GM23338 (cell line): Measurements from ENCODE around the gene SFMBT2. TPM values are rescaled to one million over a fixed set of nuclear protein-coding genes. Genes with fewer than 3 reads are reported as not detected.

Experiments
- ATAC-seq: fragments of 200-7000 bp; cut with Tn5 transposase; 3 replicates; pipeline ENCODE4 v1.9.1; 2020
- DNase-seq: peaks from one replicate; pipeline ENCODE4 v3.0.0-alpha.2; 2015; ENCODE audit warnings: low spot score
- H2AFZ ChIP-seq: fragments of 200-600 bp; sonication (generic); 2 replicates; pipeline ENCODE4 v1.8.0; 2016; ENCODE audit warnings: antibody characterized with exemption, mild to moderate bottlenecking, moderate library complexity
- H3F3A ChIP-seq: fragments of 200-600 bp; sonication (generic); replicated peaks from 2 replicates; pipeline ENCODE4 v1.8.0; 2017; ENCODE audit warnings: antibody characterized with exemption, mixed run types, low read depth
- H3K27ac ChIP-seq: fragments of 200-600 bp; sonication (generic); 2 replicates; pipeline ENCODE4 v1.6.1; 2016; ENCODE audit warnings: low read depth
- H3K27me3 ChIP-seq: fragments of 200-600 bp; sonication (generic); 2 replicates; pipeline ENCODE4 v1.8.0; 2016; ENCODE audit warnings: mild to moderate bottlenecking, mixed run types, moderate library complexity; ENCODE audit not compliant: insufficient read depth
- H3K36me3 ChIP-seq: fragments of 200-600 bp; sonication (generic); 2 replicates; pipeline ENCODE4 v1.8.0; 2016; ENCODE audit warnings: mild to moderate bottlenecking; ENCODE audit not compliant: insufficient read depth
- H3K4me1 ChIP-seq: fragments of 200-600 bp; sonication (generic); 2 replicates; pipeline ENCODE4 v1.8.0; 2016; ENCODE audit warnings: mild to moderate bottlenecking, moderate library complexity; ENCODE audit not compliant: insufficient read depth
- H3K4me2 ChIP-seq: fragments of 200-600 bp; sonication (generic); 2 replicates; pipeline ENCODE4 v1.7.1; 2017; ENCODE audit warnings: mixed run types
- H3K4me3 ChIP-seq: fragments of 200-600 bp; sonication (generic); 2 replicates; pipeline ENCODE4 v1.6.1; 2016; ENCODE audit warnings: mixed run types
- H3K79me2 ChIP-seq: fragments of 200-600 bp; sonication (generic); replicated peaks from 2 replicates; pipeline ENCODE4 v1.8.0; 2017; ENCODE audit warnings: mild to moderate bottlenecking; ENCODE audit not compliant: insufficient read depth
- H3K9me2 ChIP-seq: fragments of 200-600 bp; sonication (generic); 2 replicates; pipeline ENCODE4 v1.8.0; 2017; ENCODE audit not compliant: insufficient read depth
- H4K20me1 ChIP-seq: fragments of 200-600 bp; sonication (generic); replicated peaks from 2 replicates; pipeline ENCODE4 v1.8.0; 2017; ENCODE audit warnings: mild to moderate bottlenecking; ENCODE audit not compliant: insufficient read depth
- H3K27ac Mint-ChIP-seq: 2 replicates; pipeline ENCODE4 v1.8.0; 2020; ENCODE audit warnings: inconsistent platforms, mild to moderate bottlenecking, moderate library complexity, mixed read lengths
- H3K27me3 Mint-ChIP-seq: 3 replicates; pipeline ENCODE4 v1.8.0; 2022; ENCODE audit warnings: low read depth, mild to moderate bottlenecking, moderate library complexity, mixed read lengths, inconsistent platforms; ENCODE audit not compliant: insufficient read depth, poor library complexity
- H3K36me3 Mint-ChIP-seq: 3 replicates; pipeline ENCODE4 v1.8.0; 2021; ENCODE audit warnings: low read depth, mild to moderate bottlenecking, inconsistent platforms, moderate library complexity, mixed read lengths
- H3K4me1 Mint-ChIP-seq: 3 replicates; pipeline ENCODE4 v1.8.0; 2020; ENCODE audit warnings: mild to moderate bottlenecking, inconsistent platforms, mixed read lengths
- H3K4me3 Mint-ChIP-seq: 3 replicates; pipeline ENCODE4 v1.8.0; 2021; ENCODE audit warnings: moderate library complexity, mild to moderate bottlenecking, inconsistent platforms, mixed read lengths
- H3K9me3 Mint-ChIP-seq: 3 replicates; pipeline ENCODE4 v1.8.0; 2020; ENCODE audit warnings: moderate library complexity, mild to moderate bottlenecking, inconsistent platforms, mixed read lengths
- CREB1 ChIP-seq: fragments of 250-450 bp; sonication (Bioruptor Pico); IDR thresholded peaks from 2 replicates; pipeline ENCODE4 v1.5.0; 2020; ENCODE audit warnings: low read depth, mild to moderate bottlenecking, moderate library complexity
- EZH2 ChIP-seq: fragments of 200-600 bp; sonication (generic); IDR thresholded peaks from one replicate; pipeline ENCODE4 v1.8.0; 2017; ENCODE audit warnings: antibody characterized with exemption, mild to moderate bottlenecking, low read depth; ENCODE audit not compliant: unreplicated experiment
- EZH2phosphoT487 ChIP-seq: fragments of 200-600 bp; sonication (generic); IDR thresholded peaks from one replicate; pipeline ENCODE4 v1.8.1; 2018; ENCODE audit warnings: antibody characterized with exemption; ENCODE audit not compliant: unreplicated experiment
- JUNB ChIP-seq: IDR thresholded peaks from one replicate; pipeline ENCODE4 v1.6.1; 2016; ENCODE audit warnings: antibody characterized with exemption; ENCODE audit not compliant: unreplicated experiment
- NANOG ChIP-seq: IDR thresholded peaks from 2 replicates; pipeline ENCODE4 v1.6.1; 2016; ENCODE audit warnings: antibody characterized with exemption, borderline replicate concordance
- POLR2AphosphoS5 ChIP-seq: IDR thresholded peaks from 2 replicates; pipeline ENCODE4 v1.6.1; 2016; ENCODE audit warnings: antibody characterized with exemption, low read depth
- STAT1 ChIP-seq: IDR thresholded peaks from one replicate; pipeline ENCODE4 v1.6.1; 2016; ENCODE audit warnings: antibody characterized with exemption; ENCODE audit not compliant: unreplicated experiment
- ZNF114 ChIP-seq: fragments of 250-450 bp; sonication (Bioruptor Pico); IDR thresholded peaks from 2 replicates; pipeline ENCODE4 v1.5.0; 2020; ENCODE audit warnings: mild to moderate bottlenecking, moderate library complexity
- polyA plus RNA-seq: library from polyadenylated mRNA; unstranded; fragments of >200 nt; fragmentation: Nextera tagmentation; extraction: Ambion mirVana; gene quantifications from 2 replicates; pipeline ENCODE4 v1.2.1, GENCODE V29; 2016
- total RNA-seq: library from RNA; depleted of rRNA; stranded (reverse); fragments of >200 nt; shearing (Covaris generic); gene quantifications from 2 replicates; pipeline ENCODE4 v1.2.3, GENCODE V29; 2014
- TF ChIP-seq, protein P1 (sequence below), 2 experiments: fragments of 200-600 bp in 1 of 2; sonication (generic) in 1 of 2; conservative IDR thresholded peaks; 2 replicates each; pipeline versions ENCODE4 v1.5.1 to v1.6.1; 2016 to 2017; ENCODE audit warnings: antibody characterized with exemption in 2 of 2, low read depth in 2 of 2, mild to moderate bottlenecking in 2 of 2, moderate library complexity in 1 of 2
- TF ChIP-seq, protein P2 (sequence below): fragments of 250-450 bp; sonication (Bioruptor Pico); IDR thresholded peaks from 2 replicates; pipeline ENCODE4 v1.5.0; 2020; ENCODE audit warnings: mild to moderate bottlenecking, moderate library complexity
- TF ChIP-seq, protein P3 (sequence below): IDR thresholded peaks from 2 replicates; pipeline ENCODE4 v1.6.1; 2016; ENCODE audit warnings: antibody characterized with exemption

Gene SFMBT2
- total and polyA plus RNA-seq, 2 experiments from 2014 or later: 2.7 to 6.7 TPM

DNA sequence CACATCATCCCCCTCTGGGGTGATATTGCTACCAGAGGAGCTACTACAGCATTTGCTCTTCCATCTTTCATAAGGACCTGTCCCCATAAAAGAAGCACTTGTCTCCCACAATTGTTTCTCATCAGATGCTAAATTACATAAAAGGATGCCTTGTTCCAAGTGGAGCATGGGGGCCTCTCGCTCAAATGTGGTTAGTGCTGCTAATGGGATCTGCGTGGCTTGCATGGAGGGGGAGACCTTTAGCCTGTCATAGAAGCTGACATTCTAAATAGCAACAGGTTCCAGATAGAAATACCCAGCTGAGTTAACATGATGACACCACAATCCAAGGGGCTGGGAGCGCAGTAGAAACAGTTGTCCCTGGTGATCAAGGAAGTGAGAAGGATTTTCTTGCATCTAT, 257.9 kb downstream of the SFMBT2 start:
- ATAC-seq: no peak
- Mint-ChIP-seq H3K27ac (no peak overlapping the region), H3K27me3 (peaks cover 6% of the 10 kb centered on the region), H3K4me1 (no peaks in the 10 kb centered on the region), H3K4me3 (no peak overlapping the region), H3K9me3 (no peaks in the 10 kb centered on the region), H3K36me3 (no peaks in the 10 kb centered on the region)
- Histone ChIP-seq H3K27ac (no peak overlapping the region), H2AFZ (no peak overlapping the region), H3K4me3 (no peak overlapping the region), H3F3A (no peaks in the 10 kb centered on the region), H3K27me3 (no peaks in the 10 kb centered on the region), H3K4me1 (no peaks in the 10 kb centered on the region), H3K36me3 (no peaks in the 10 kb centered on the region), H3K4me2 (no peak overlapping the region), H3K79me2 (no peaks in the 10 kb centered on the region), H4K20me1 (no peaks in the 10 kb centered on the region), H3K9me2 (0 out of 2 replicates have a peak, but pooled peaks cover 4% of the 10 kb centered on the region)
- no peak for DNase-seq
- no peak for TF ChIP-seq EZH2
- no peak for TF ChIP-seq CREB1
- no peak for TF ChIP-seq POLR2AphosphoS5
- TF ChIP-seq JUNB: no peak
- TF ChIP-seq, protein P1, sequence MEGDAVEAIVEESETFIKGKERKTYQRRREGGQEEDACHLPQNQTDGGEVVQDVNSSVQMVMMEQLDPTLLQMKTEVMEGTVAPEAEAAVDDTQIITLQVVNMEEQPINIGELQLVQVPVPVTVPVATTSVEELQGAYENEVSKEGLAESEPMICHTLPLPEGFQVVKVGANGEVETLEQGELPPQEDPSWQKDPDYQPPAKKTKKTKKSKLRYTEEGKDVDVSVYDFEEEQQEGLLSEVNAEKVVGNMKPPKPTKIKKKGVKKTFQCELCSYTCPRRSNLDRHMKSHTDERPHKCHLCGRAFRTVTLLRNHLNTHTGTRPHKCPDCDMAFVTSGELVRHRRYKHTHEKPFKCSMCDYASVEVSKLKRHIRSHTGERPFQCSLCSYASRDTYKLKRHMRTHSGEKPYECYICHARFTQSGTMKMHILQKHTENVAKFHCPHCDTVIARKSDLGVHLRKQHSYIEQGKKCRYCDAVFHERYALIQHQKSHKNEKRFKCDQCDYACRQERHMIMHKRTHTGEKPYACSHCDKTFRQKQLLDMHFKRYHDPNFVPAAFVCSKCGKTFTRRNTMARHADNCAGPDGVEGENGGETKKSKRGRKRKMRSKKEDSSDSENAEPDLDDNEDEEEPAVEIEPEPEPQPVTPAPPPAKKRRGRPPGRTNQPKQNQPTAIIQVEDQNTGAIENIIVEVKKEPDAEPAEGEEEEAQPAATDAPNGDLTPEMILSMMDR (conservative IDR thresholded peaks at IDR 0.05; ENCODE audit: low read depth in 2 of 2): no peak
- TF ChIP-seq, protein P2, sequence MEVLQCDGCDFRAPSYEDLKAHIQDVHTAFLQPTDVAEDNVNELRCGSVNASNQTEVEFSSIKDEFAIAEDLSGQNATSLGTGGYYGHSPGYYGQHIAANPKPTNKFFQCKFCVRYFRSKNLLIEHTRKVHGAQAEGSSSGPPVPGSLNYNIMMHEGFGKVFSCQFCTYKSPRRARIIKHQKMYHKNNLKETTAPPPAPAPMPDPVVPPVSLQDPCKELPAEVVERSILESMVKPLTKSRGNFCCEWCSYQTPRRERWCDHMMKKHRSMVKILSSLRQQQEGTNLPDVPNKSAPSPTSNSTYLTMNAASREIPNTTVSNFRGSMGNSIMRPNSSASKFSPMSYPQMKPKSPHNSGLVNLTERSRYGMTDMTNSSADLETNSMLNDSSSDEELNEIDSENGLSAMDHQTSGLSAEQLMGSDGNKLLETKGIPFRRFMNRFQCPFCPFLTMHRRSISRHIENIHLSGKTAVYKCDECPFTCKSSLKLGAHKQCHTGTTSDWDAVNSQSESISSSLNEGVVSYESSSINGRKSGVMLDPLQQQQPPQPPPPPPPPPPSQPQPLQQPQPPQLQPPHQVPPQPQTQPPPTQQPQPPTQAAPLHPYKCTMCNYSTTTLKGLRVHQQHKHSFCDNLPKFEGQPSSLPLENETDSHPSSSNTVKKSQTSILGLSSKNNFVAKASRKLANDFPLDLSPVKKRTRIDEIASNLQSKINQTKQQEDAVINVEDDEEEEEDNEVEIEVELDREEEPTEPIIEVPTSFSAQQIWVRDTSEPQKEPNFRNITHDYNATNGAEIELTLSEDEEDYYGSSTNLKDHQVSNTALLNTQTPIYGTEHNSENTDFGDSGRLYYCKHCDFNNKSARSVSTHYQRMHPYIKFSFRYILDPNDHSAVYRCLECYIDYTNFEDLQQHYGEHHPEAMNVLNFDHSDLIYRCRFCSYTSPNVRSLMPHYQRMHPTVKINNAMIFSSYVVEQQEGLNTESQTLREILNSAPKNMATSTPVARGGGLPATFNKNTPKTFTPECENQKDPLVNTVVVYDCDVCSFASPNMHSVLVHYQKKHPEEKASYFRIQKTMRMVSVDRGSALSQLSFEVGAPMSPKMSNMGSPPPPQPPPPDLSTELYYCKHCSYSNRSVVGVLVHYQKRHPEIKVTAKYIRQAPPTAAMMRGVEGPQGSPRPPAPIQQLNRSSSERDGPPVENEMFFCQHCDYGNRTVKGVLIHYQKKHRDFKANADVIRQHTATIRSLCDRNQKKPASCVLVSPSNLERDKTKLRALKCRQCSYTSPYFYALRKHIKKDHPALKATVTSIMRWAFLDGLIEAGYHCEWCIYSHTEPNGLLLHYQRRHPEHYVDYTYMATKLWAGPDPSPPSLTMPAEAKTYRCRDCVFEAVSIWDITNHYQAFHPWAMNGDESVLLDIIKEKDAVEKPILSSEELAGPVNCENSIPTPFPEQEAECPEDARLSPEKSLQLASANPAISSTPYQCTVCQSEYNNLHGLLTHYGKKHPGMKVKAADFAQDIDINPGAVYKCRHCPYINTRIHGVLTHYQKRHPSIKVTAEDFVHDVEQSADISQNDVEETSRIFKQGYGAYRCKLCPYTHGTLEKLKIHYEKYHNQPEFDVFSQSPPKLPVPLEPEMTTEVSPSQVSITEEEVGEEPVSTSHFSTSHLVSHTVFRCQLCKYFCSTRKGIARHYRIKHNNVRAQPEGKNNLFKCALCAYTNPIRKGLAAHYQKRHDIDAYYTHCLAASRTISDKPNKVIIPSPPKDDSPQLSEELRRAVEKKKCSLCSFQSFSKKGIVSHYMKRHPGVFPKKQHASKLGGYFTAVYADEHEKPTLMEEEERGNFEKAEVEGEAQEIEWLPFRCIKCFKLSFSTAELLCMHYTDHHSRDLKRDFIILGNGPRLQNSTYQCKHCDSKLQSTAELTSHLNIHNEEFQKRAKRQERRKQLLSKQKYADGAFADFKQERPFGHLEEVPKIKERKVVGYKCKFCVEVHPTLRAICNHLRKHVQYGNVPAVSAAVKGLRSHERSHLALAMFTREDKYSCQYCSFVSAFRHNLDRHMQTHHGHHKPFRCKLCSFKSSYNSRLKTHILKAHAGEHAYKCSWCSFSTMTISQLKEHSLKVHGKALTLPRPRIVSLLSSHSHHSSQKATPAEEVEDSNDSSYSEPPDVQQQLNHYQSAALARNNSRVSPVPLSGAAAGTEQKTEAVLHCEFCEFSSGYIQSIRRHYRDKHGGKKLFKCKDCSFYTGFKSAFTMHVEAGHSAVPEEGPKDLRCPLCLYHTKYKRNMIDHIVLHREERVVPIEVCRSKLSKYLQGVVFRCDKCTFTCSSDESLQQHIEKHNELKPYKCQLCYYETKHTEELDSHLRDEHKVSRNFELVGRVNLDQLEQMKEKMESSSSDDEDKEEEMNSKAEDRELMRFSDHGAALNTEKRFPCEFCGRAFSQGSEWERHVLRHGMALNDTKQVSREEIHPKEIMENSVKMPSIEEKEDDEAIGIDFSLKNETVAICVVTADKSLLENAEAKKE (CRISPR knock-in tag): no peak
- TF ChIP-seq STAT1: no peak
- TF ChIP-seq ZNF114 (CRISPR knock-in tag): no peak
- no peak for TF ChIP-seq EZH2phosphoT487
- no peak for TF ChIP-seq NANOG
- TF ChIP-seq, protein P3, sequence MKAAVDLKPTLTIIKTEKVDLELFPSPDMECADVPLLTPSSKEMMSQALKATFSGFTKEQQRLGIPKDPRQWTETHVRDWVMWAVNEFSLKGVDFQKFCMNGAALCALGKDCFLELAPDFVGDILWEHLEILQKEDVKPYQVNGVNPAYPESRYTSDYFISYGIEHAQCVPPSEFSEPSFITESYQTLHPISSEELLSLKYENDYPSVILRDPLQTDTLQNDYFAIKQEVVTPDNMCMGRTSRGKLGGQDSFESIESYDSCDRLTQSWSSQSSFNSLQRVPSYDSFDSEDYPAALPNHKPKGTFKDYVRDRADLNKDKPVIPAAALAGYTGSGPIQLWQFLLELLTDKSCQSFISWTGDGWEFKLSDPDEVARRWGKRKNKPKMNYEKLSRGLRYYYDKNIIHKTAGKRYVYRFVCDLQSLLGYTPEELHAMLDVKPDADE: no peak
